Measurements from ENCODE around the gene GALNTL6.
"Not testable (repeated sequence)": the region's sequence is repeated elsewhere in the genome, so short reads cannot be mapped to it uniquely, and the experiment has no call there.

The GALNTL6 gene

DNA sequence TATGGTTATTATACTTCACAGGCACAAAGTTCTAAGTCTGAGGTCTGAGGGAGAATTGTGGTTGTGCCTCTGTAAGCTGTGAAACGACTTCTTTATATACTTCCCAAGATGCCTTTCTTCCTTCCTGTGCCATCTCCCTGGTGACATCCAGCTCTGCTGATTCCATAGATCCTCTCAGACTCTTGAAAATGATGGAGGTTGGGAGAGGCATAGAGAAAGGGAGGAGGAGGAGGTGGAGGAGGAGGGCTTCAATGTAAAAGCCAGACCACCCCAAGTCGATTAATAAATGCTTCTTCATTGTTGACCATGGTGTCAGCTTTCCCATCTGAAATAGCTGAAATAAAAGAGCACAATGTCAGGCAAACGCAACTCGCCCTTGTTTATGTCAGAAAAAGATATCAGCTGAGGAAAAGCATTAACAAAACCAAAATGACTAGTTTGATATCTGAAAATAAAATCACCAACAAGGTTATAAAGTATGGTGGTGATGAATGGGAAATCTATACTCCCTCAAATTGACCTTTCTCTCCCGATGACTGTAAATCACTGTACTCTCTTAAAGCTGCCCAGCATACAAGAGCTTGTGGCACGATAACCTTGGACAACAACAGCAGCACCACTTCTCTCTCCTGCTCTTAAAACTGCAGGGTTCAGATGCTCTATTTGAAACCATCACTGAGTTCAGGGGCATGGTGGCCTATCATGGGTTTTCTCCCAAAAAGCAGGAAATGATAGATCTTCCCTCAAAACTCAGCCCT, 1125.0 kb downstream of the GALNTL6 start:
- Histone ChIP-seq H3K36me3 (ENCODE audit: control insufficient read depth, insufficient read depth, low read length) (no peaks in the 10 kb centered on the region), H3K9me3 (ENCODE audit: control insufficient read depth, insufficient read depth, low read length) (no peaks in the 10 kb centered on the region), H3K4me1 (ENCODE audit: control insufficient read depth, insufficient read depth, low read length) (no peaks in the 10 kb centered on the region), H3K4me3 (ENCODE audit: low read depth, low read length) (no peak overlapping the region), H3K9ac (ENCODE audit: low read depth, low read length) (no peak overlapping the region), H3K27me3 (ENCODE audit: control insufficient read depth, insufficient read depth, low read length) (no peaks in the 10 kb centered on the region)

- H3K9ac ChIP-seq (ENCODE audit: low read depth, low read length) = no peak overlapping the region
- no peaks in the 10 kb centered on the region for H3K27me3 ChIP-seq (ENCODE audit: control insufficient read depth, insufficient read depth, low read length)
- H3K4me3 ChIP-seq (ENCODE audit: low read depth, low read length) = no peak overlapping the region
- no peaks in the 10 kb centered on the region for H3K4me1 ChIP-seq (ENCODE audit: control insufficient read depth, insufficient read depth, low read length)
- H3K36me3 ChIP-seq (ENCODE audit: control insufficient read depth, insufficient read depth, low read length) = no peaks in the 10 kb centered on the region
- no peaks in the 10 kb centered on the region for H3K9me3 ChIP-seq (ENCODE audit: control insufficient read depth, insufficient read depth, low read length)
These were observed 1125.7 kb downstream of the GALNTL6 start for GRCh38 chr4:172938870-172939269.

DNA sequence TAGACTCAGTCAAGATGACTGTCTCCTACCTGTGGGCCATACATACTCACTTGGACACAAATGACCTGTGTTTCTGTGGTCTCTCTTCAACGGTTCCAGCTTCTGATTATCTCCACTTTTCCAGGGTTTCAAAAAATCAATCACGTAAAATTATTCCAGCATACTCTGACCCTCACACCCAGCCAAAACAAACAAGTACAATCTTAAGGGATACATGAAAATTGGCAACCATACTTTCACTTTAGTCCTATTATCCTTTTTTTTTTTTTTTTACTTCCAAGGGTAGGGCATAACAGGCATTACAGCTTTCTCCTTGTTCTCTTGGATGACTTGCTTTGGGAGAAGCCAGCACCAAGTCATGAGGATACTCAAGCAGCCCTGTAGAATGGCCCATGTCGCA, 1129.6 kb downstream of the GALNTL6 start:
- H3K4me3 ChIP-seq (ENCODE audit: low read depth, low read length) = no peak overlapping the region
- no peaks in the 10 kb centered on the region for H3K36me3 ChIP-seq (ENCODE audit: control insufficient read depth, insufficient read depth, low read length)
- H3K27me3 ChIP-seq (ENCODE audit: control insufficient read depth, insufficient read depth, low read length) = no peaks in the 10 kb centered on the region
- no peaks in the 10 kb centered on the region for H3K4me1 ChIP-seq (ENCODE audit: control insufficient read depth, insufficient read depth, low read length)
- H3K9me3 ChIP-seq (ENCODE audit: control insufficient read depth, insufficient read depth, low read length) = no peaks in the 10 kb centered on the region
- H3K9ac ChIP-seq (ENCODE audit: low read depth, low read length) = no peak overlapping the region

DNA sequence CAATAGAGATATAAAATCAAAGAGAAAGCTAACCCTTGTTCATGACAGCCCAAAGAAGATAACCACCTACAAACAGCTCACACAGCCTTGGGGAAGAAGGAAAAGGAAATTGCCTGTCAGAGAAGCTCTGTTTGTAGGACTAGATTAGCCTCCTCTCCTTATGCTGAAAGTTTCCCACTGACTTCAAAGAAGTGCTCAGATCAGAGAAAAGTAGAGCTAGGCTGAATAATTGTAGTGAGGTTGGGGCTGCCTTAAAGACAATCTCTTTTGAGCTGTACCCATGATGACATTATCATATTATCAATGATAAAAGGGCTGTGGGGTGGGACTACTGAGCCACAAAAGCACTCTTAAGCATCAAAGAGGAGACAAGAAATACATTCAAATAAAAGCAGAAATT, 1132.4 kb downstream of the GALNTL6 start:
- Histone ChIP-seq H3K9ac (ENCODE audit: low read depth, low read length) (no peak overlapping the region), H3K4me1 (ENCODE audit: control insufficient read depth, insufficient read depth, low read length) (no peaks in the 10 kb centered on the region), H3K36me3 (ENCODE audit: control insufficient read depth, insufficient read depth, low read length) (no peaks in the 10 kb centered on the region), H3K27me3 (ENCODE audit: control insufficient read depth, insufficient read depth, low read length) (no peaks in the 10 kb centered on the region), H3K4me3 (ENCODE audit: low read depth, low read length) (no peak overlapping the region), H3K9me3 (ENCODE audit: control insufficient read depth, insufficient read depth, low read length) (no peaks in the 10 kb centered on the region)

GRCh38 chr4:172946503-172946902, 1133.3 kb downstream of the GALNTL6 start:
- no peaks in the 10 kb centered on the region for H3K9me3 ChIP-seq (ENCODE audit: control insufficient read depth, insufficient read depth, low read length)
- no peaks in the 10 kb centered on the region for H3K27me3 ChIP-seq (ENCODE audit: control insufficient read depth, insufficient read depth, low read length)
- H3K4me1 ChIP-seq (ENCODE audit: control insufficient read depth, insufficient read depth, low read length) = no peaks in the 10 kb centered on the region
- no peak overlapping the region for H3K4me3 ChIP-seq (ENCODE audit: low read depth, low read length)
- H3K9ac ChIP-seq (ENCODE audit: low read depth, low read length) = no peak overlapping the region
- H3K36me3 ChIP-seq (ENCODE audit: control insufficient read depth, insufficient read depth, low read length) = no peaks in the 10 kb centered on the region

DNA sequence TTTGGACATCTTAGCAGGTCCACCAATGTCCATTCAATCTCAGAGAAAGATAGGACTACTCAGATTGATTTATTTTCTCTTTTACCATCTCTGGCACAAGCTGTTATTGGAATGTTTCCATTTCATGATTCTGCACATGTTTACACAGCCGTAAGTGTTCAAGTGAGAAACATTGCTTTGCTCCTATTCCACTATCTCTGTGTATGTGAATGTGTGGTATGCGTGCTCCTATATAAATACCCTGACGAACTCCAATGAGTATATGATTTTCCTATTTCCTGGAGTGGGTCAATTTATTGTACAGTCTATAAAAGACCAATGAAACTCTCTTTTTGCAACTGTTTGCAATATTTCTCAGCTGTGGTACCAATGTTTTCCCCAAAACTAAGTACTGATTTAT, 1134.4 kb downstream of the GALNTL6 start:
- Histone ChIP-seq H3K4me1 (ENCODE audit: control insufficient read depth, insufficient read depth, low read length) (no peaks in the 10 kb centered on the region), H3K27me3 (ENCODE audit: control insufficient read depth, insufficient read depth, low read length) (no peaks in the 10 kb centered on the region), H3K4me3 (ENCODE audit: low read depth, low read length) (no peak overlapping the region), H3K9me3 (ENCODE audit: control insufficient read depth, insufficient read depth, low read length) (no peaks in the 10 kb centered on the region), H3K36me3 (ENCODE audit: control insufficient read depth, insufficient read depth, low read length) (no peaks in the 10 kb centered on the region), H3K9ac (ENCODE audit: low read depth, low read length) (no peak overlapping the region)

- Histone ChIP-seq H3K9me3 (ENCODE audit: control insufficient read depth, insufficient read depth, low read length) (no peaks in the 10 kb centered on the region), H3K27me3 (ENCODE audit: control insufficient read depth, insufficient read depth, low read length) (no peaks in the 10 kb centered on the region), H3K4me1 (ENCODE audit: control insufficient read depth, insufficient read depth, low read length) (no peaks in the 10 kb centered on the region), H3K36me3 (ENCODE audit: control insufficient read depth, insufficient read depth, low read length) (no peaks in the 10 kb centered on the region), H3K9ac (ENCODE audit: low read depth, low read length) (no peak overlapping the region), H3K4me3 (ENCODE audit: low read depth, low read length) (no peak overlapping the region)
These were observed 1137.8 kb downstream of the GALNTL6 start for GRCh38 chr4:172950990-172951389.

GRCh38 chr4:172951679-172952451, 1138.7 kb downstream of the GALNTL6 start:
- Histone ChIP-seq H3K36me3 (ENCODE audit: control insufficient read depth, insufficient read depth, low read length) (no peaks in the 10 kb centered on the region), H3K27me3 (ENCODE audit: control insufficient read depth, insufficient read depth, low read length) (no peaks in the 10 kb centered on the region), H3K4me1 (ENCODE audit: control insufficient read depth, insufficient read depth, low read length) (no peaks in the 10 kb centered on the region), H3K9ac (ENCODE audit: low read depth, low read length) (no peak overlapping the region), H3K4me3 (ENCODE audit: low read depth, low read length) (no peak overlapping the region), H3K9me3 (ENCODE audit: control insufficient read depth, insufficient read depth, low read length) (no peaks in the 10 kb centered on the region)

- H3K4me3 ChIP-seq (ENCODE audit: low read depth, low read length) = no peak overlapping the region
- H3K9me3 ChIP-seq (ENCODE audit: control insufficient read depth, insufficient read depth, low read length) = no peaks in the 10 kb centered on the region
- no peaks in the 10 kb centered on the region for H3K27me3 ChIP-seq (ENCODE audit: control insufficient read depth, insufficient read depth, low read length)
- no peak overlapping the region for H3K9ac ChIP-seq (ENCODE audit: low read depth, low read length)
- H3K36me3 ChIP-seq (ENCODE audit: control insufficient read depth, insufficient read depth, low read length) = no peaks in the 10 kb centered on the region
- no peaks in the 10 kb centered on the region for H3K4me1 ChIP-seq (ENCODE audit: control insufficient read depth, insufficient read depth, low read length)
These were observed 1140.8 kb downstream of the GALNTL6 start for GRCh38 chr4:172953896-172954568.

GRCh38 chr4:172956340-172956739, 1143.1 kb downstream of the GALNTL6 start:
- H3K4me3 ChIP-seq (ENCODE audit: low read depth, low read length); H3K9me3 ChIP-seq (ENCODE audit: control insufficient read depth, insufficient read depth, low read length); H3K4me1 ChIP-seq (ENCODE audit: control insufficient read depth, insufficient read depth, low read length); H3K9ac ChIP-seq (ENCODE audit: low read depth, low read length); H3K27me3 ChIP-seq (ENCODE audit: control insufficient read depth, insufficient read depth, low read length); H3K36me3 ChIP-seq (ENCODE audit: control insufficient read depth, insufficient read depth, low read length): not testable (repeated sequence)

- Histone ChIP-seq H3K27me3 (ENCODE audit: control insufficient read depth, insufficient read depth, low read length) (no peaks in the 10 kb centered on the region), H3K9me3 (ENCODE audit: control insufficient read depth, insufficient read depth, low read length) (no peaks in the 10 kb centered on the region), H3K36me3 (ENCODE audit: control insufficient read depth, insufficient read depth, low read length) (no peaks in the 10 kb centered on the region), H3K4me1 (ENCODE audit: control insufficient read depth, insufficient read depth, low read length) (no peaks in the 10 kb centered on the region), H3K4me3 (ENCODE audit: low read depth, low read length) (no peak overlapping the region), H3K9ac (ENCODE audit: low read depth, low read length) (no peak overlapping the region)
These were observed 1144.0 kb downstream of the GALNTL6 start for GRCh38 chr4:172957216-172957615.

All from iPS-15b (cell line).